Stimulated activated CD8-positive, alpha-beta memory T cell treated with anti-CD3 and anti-CD28 coated beads, Interleukin-4, amount 100 ng/mL, for 24 hours (primary cell): Measurements from ENCODE around the gene S1PR1.

Experiments used
- DNase-seq: peaks from one replicate; pipeline ENCODE4 v3.0.0-alpha.2; 2020; ENCODE audit warnings: low read depth

S1PR1 gene

GRCh38 chr1:101245246-101245927 lies 8.6 kb downstream of the S1PR1 start:
- DNase-seq = no peak

DNA sequence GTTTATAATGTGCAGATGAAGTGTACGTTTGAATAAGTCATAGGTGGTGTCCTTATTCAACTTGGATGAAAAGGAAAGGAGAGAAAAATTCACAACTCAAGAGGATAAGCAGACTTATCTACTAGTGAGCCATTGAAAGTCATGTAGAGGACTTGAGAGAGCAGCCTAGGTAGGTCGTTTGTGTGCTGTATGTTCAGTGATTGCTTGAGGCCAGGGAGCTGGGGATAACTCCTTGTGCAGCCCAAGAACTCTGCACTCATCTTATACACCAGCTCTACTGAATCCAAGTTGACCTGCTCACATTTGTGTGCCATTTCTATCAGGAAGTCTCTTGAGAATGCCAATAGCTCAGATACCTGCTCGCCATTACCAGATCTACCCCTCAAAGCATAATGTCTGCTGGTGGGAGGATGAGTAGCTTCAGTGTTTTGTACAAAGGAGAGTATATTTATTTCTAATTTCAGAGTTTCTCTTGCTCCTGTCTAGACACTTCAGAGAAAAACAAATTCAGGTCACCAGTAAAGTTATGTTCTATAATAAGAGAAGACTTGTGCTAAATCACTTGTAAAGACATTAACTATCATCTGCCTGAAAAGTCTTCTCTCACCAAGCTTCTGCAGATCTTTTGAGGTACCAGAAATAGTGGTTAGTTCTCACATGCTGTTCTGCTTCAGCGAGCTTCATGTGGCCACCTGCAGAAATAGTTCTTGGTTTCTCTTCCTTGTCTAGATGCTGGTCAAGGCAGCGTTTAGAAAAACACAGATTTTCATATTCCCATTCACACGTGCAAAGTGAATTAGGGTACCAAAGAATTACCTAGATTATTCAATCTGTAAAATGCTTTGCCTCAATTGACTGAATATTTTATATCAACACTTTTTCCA lies 10.8 kb downstream of the S1PR1 start:
- no peak for DNase-seq

DNA sequence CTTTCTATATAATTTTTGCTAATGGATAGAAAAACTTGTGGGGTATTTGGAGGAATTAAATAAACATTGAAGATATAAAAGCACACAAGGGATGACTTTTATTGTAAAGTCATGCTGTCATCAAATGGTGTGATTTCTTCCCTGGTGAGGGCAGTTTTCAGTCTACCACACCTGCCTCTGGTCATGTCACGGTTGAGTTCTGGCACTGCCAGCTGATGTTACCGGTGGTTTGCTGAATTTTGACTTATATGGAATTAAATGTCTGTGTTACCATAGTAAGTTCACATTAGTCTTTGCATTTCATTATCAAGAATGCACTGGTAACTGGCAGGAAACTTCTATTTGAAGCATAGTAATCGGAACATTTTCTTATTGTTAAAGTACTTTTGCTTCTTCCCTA lies 13.4 kb downstream of the S1PR1 start:
- no peak for DNase-seq

- DNase-seq = no peak
Measured at GRCh38 chr1:101250656-101251272, 13.9 kb downstream of the S1PR1 start.

- DNase-seq = no peak
Measured at GRCh38 chr1:101251504-101251903, 14.7 kb downstream of the S1PR1 start.

GRCh38 chr1:101253976-101254674 lies 17.3 kb downstream of the S1PR1 start:
- no peak for DNase-seq

GRCh38 chr1:101257500-101258325 lies 20.9 kb downstream of the S1PR1 start:
- no peak for DNase-seq

GRCh38 chr1:101259744-101260148 lies 22.9 kb downstream of the S1PR1 start:
- no peak for DNase-seq

- DNase-seq = no peak
Measured at GRCh38 chr1:101260556-101261350, 23.9 kb downstream of the S1PR1 start.

DNA sequence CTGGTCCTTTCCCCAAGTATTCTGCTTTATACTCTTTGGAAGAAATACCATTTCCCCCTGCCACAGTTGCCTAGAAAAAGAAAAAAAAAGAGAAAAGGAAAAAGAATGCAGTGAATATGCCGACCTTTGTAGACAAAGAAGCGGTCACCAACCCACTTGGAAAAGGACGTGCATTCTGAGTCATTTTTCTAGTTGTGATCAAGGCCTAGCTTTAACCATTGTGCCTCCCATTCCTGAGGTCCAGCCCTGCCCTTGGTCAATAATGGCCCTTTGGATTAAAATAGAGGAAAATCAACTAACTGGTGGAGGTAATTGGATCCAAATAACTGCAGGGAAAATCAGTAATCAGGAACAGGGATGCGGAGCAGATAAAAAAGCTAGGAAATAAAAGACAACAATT lies 24.8 kb downstream of the S1PR1 start:
- DNase-seq = no peak

DNA sequence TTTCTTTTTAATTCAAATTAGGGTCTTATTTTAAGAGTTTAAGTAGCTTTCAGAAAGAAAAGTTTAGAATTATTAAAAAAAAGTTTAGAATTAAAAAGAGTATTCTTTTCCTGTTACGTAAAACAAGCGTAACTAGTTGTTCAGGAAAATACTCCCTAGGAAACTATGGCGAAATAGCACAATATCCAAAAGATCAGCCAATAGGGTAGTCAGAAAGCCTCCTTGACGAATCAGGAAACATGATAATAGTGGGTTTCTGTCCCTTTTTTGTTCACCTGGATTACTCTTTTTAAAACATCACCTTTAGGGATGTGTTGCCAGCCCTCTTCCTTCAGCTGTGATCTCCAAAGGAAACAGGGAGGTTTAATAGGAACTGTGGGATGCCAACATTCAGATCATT lies 25.2 kb downstream of the S1PR1 start:
- DNase-seq = no peak

GRCh38 chr1:101262630-101263348 lies 26.0 kb downstream of the S1PR1 start:
- DNase-seq = no peak

DNA sequence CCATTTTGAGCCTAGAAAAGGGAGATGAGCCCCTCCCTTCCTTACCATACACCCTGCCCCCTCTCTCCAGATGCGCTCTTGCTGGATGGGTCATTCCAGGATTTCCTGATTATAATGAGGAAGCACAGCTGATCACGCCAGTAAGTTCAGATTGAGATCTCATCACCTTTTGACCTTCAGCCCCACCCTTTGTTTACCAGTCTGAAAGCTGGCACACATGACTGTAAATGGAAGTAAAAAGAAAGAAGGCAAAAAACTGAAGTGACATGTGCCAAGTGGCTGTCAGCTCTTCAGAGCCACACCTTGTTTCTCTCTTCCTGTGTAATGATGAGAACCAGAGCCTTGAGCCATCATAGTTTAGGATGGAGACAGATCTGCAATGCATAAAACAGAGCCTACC lies 27.9 kb downstream of the S1PR1 start:
- no peak for DNase-seq

DNA sequence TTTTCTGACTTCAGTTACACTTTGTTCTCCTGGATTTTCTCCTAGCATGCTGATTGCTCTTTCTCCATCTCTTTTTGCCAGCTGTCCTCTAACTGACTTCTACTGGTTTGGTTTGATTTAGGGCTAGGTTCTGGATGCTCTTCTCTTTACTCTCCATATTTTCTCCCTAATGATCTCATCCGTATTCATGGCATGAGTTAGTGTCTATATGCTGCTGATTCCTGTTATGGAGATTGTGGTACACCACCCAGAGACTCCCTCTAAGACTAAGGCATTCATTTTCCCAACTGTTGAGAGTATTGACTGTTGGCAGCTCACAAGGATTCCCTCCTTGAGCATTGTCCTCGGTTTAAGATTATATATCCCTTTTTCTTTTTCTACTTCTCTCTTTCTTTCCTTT lies 28.9 kb downstream of the S1PR1 start:
- DNase-seq = no peak

- DNase-seq = no peak
Measured at GRCh38 chr1:101267082-101267481, 30.3 kb downstream of the S1PR1 start.

GRCh38 chr1:101268893-101269292 lies 32.1 kb downstream of the S1PR1 start:
- DNase-seq = no peak

DNA sequence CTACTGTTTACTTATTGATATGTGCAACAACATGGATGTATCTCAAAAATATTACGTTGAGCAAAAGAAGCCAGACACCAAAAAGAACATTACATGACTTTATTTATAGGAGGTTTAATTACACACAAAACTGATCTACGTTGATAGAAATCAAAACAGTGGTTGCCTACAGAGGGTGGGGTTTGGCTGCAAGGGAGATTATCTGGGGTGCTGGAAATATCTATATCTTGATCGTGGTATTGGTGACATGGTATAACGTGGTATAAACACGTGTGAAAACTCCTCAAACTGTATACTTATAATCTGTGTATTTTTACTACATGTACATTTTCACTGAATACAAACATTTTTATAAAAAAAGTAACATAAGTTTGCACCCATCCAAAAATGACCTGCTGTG lies 38.9 kb downstream of the S1PR1 start:
- no peak for DNase-seq

DNA sequence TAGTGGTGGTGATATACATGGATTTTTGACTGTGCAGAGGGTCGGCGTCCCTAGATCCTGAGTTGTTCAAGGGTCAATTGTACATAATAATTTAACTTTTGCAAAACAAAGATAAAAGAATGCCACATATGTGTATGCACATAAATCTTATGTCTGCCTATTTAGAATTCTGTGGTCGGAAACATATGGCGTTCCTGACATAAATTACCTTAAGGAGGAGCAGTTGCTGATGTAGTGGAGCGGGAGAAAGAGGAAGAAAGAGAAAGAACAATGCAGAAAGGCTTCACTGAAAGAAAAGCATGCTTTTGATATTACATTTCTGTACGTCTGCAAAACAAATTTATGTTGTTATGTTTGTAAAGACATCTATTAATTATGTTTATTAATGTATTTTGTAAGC lies 40.0 kb downstream of the S1PR1 start:
- no peak for DNase-seq

DNA sequence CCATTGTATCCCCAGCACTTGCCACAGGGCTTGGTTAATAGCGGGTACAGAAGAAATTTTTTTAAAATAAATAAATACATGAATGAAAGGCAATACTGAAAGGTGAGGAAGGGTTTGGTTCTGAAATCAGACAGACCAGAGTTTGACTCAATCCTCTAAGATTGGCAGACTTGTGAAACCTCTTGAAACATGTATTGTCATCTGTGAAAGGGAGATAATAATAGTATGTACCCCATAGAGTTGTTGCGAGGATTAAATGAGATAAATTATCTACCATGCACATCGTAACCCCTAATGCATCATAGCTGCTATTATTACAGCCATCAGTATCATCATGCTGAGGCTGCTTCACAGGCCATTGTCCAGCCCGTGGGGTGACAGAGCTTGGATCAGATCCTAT lies 41.4 kb downstream of the S1PR1 start:
- DNase-seq = no peak

- no peak for DNase-seq
Measured at GRCh38 chr1:101278845-101279244, 42.0 kb downstream of the S1PR1 start.
